Cardiac fibroblast (primary cell): Measurements from ENCODE around the gene KCND1.

ENCODE experiments used
- DNase-seq, 2 donors: peaks; one replicate each; pipeline versions ENCODE4 v3.0.0 to v3.0.0-alpha.2; 2010; ENCODE audit warnings: low read depth in 2 of 2
- H3K4me3 ChIP-seq, 2 donors: replicated peaks in 1 of 2; 1 replicate in 1 of 2; 2 replicates in 1 of 2; pipeline ENCODE4 v1.5.1; 2011; ENCODE audit warnings: low read depth in 2 of 2, low read length in 2 of 2, mild to moderate bottlenecking in 2 of 2, moderate library complexity in 1 of 2
- CTCF ChIP-seq: IDR thresholded peaks from one replicate; pipeline ENCODE4 v1.5.1; 2011; ENCODE audit warnings: low read depth, mild to moderate bottlenecking, low read length, inconsistent platforms

The KCND1 gene

GRCh38 chrX:48933757-48934156, 37.9 kb downstream of the KCND1 start:
- TF ChIP-seq CTCF, result no peak
- DNase-seq, result no peak
- no peak overlapping the region for H3K4me3 ChIP-seq

- no peak for TF ChIP-seq CTCF
- H3K4me3 ChIP-seq, result no peak overlapping the region
- DNase-seq, result no peak
Measured at GRCh38 chrX:48927736-48928382, 43.8 kb downstream of the KCND1 start.

GRCh38 chrX:48927123-48927522, 44.5 kb downstream of the KCND1 start:
- no peak for DNase-seq
- no peak for TF ChIP-seq CTCF
- no peak overlapping the region for H3K4me3 ChIP-seq

- no peak overlapping the region for H3K4me3 ChIP-seq
- no peak for TF ChIP-seq CTCF
- DNase-seq, result no peak
Measured at GRCh38 chrX:48924270-48924669, 47.4 kb downstream of the KCND1 start.

- no peak overlapping the region for H3K4me3 ChIP-seq
- no peak for TF ChIP-seq CTCF
- DNase-seq, result no peak
Measured at GRCh38 chrX:48923771-48924170, 47.9 kb downstream of the KCND1 start.

- H3K4me3 ChIP-seq, result no peak overlapping the region
- no peak for DNase-seq
- no peak for TF ChIP-seq CTCF
Measured at GRCh38 chrX:48920718-48921104, 50.9 kb downstream of the KCND1 start.
